GM23338 (cell line): Measurements from ENCODE around the gene ATG4A. TPM values are rescaled to one million over a fixed set of nuclear protein-coding genes. Genes with fewer than 3 reads are reported as not detected.

ENCODE experiments used
- ATAC-seq: fragments of 200-7000 bp; cut with Tn5 transposase; 3 replicates; pipeline ENCODE4 v1.9.1; 2020
- DNase-seq: peaks from one replicate; pipeline ENCODE4 v3.0.0-alpha.2; 2015; ENCODE audit warnings: low spot score
- H2AFZ ChIP-seq: fragments of 200-600 bp; sonication (generic); 2 replicates; pipeline ENCODE4 v1.8.0; 2016; ENCODE audit warnings: antibody characterized with exemption, mild to moderate bottlenecking, moderate library complexity
- H3F3A ChIP-seq: fragments of 200-600 bp; sonication (generic); replicated peaks from 2 replicates; pipeline ENCODE4 v1.8.0; 2017; ENCODE audit warnings: antibody characterized with exemption, mixed run types, low read depth
- H3K27ac ChIP-seq: fragments of 200-600 bp; sonication (generic); 2 replicates; pipeline ENCODE4 v1.6.1; 2016; ENCODE audit warnings: low read depth
- H3K27me3 ChIP-seq: fragments of 200-600 bp; sonication (generic); 2 replicates; pipeline ENCODE4 v1.8.0; 2016; ENCODE audit warnings: mild to moderate bottlenecking, mixed run types, moderate library complexity; ENCODE audit not compliant: insufficient read depth
- H3K36me3 ChIP-seq: fragments of 200-600 bp; sonication (generic); 2 replicates; pipeline ENCODE4 v1.8.0; 2016; ENCODE audit warnings: mild to moderate bottlenecking; ENCODE audit not compliant: insufficient read depth
- H3K4me1 ChIP-seq: fragments of 200-600 bp; sonication (generic); 2 replicates; pipeline ENCODE4 v1.8.0; 2016; ENCODE audit warnings: mild to moderate bottlenecking, moderate library complexity; ENCODE audit not compliant: insufficient read depth
- H3K4me2 ChIP-seq: fragments of 200-600 bp; sonication (generic); 2 replicates; pipeline ENCODE4 v1.7.1; 2017; ENCODE audit warnings: mixed run types
- H3K4me3 ChIP-seq: fragments of 200-600 bp; sonication (generic); 2 replicates; pipeline ENCODE4 v1.6.1; 2016; ENCODE audit warnings: mixed run types
- H3K79me2 ChIP-seq: fragments of 200-600 bp; sonication (generic); replicated peaks from 2 replicates; pipeline ENCODE4 v1.8.0; 2017; ENCODE audit warnings: mild to moderate bottlenecking; ENCODE audit not compliant: insufficient read depth
- H3K9me2 ChIP-seq: fragments of 200-600 bp; sonication (generic); 2 replicates; pipeline ENCODE4 v1.8.0; 2017; ENCODE audit not compliant: insufficient read depth
- H4K20me1 ChIP-seq: fragments of 200-600 bp; sonication (generic); replicated peaks from 2 replicates; pipeline ENCODE4 v1.8.0; 2017; ENCODE audit warnings: mild to moderate bottlenecking; ENCODE audit not compliant: insufficient read depth
- H3K27ac Mint-ChIP-seq: 2 replicates; pipeline ENCODE4 v1.8.0; 2020; ENCODE audit warnings: inconsistent platforms, mild to moderate bottlenecking, moderate library complexity, mixed read lengths
- H3K27me3 Mint-ChIP-seq: 3 replicates; pipeline ENCODE4 v1.8.0; 2022; ENCODE audit warnings: low read depth, mild to moderate bottlenecking, moderate library complexity, mixed read lengths, inconsistent platforms; ENCODE audit not compliant: insufficient read depth, poor library complexity
- H3K36me3 Mint-ChIP-seq: 3 replicates; pipeline ENCODE4 v1.8.0; 2021; ENCODE audit warnings: low read depth, mild to moderate bottlenecking, inconsistent platforms, moderate library complexity, mixed read lengths
- H3K4me1 Mint-ChIP-seq: 3 replicates; pipeline ENCODE4 v1.8.0; 2020; ENCODE audit warnings: mild to moderate bottlenecking, inconsistent platforms, mixed read lengths
- H3K4me3 Mint-ChIP-seq: 3 replicates; pipeline ENCODE4 v1.8.0; 2021; ENCODE audit warnings: moderate library complexity, mild to moderate bottlenecking, inconsistent platforms, mixed read lengths
- H3K9me3 Mint-ChIP-seq: 3 replicates; pipeline ENCODE4 v1.8.0; 2020; ENCODE audit warnings: moderate library complexity, mild to moderate bottlenecking, inconsistent platforms, mixed read lengths
- CREB1 ChIP-seq: fragments of 250-450 bp; sonication (Bioruptor Pico); IDR thresholded peaks from 2 replicates; pipeline ENCODE4 v1.5.0; 2020; ENCODE audit warnings: low read depth, mild to moderate bottlenecking, moderate library complexity
- EZH2phosphoT487 ChIP-seq: fragments of 200-600 bp; sonication (generic); IDR thresholded peaks from one replicate; pipeline ENCODE4 v1.8.1; 2018; ENCODE audit warnings: antibody characterized with exemption; ENCODE audit not compliant: unreplicated experiment
- JUNB ChIP-seq: IDR thresholded peaks from one replicate; pipeline ENCODE4 v1.6.1; 2016; ENCODE audit warnings: antibody characterized with exemption; ENCODE audit not compliant: unreplicated experiment
- NANOG ChIP-seq: IDR thresholded peaks from 2 replicates; pipeline ENCODE4 v1.6.1; 2016; ENCODE audit warnings: antibody characterized with exemption, borderline replicate concordance
- POLR2AphosphoS5 ChIP-seq: IDR thresholded peaks from 2 replicates; pipeline ENCODE4 v1.6.1; 2016; ENCODE audit warnings: antibody characterized with exemption, low read depth
- STAT1 ChIP-seq: IDR thresholded peaks from one replicate; pipeline ENCODE4 v1.6.1; 2016; ENCODE audit warnings: antibody characterized with exemption; ENCODE audit not compliant: unreplicated experiment
- ZNF114 ChIP-seq: fragments of 250-450 bp; sonication (Bioruptor Pico); IDR thresholded peaks from 2 replicates; pipeline ENCODE4 v1.5.0; 2020; ENCODE audit warnings: mild to moderate bottlenecking, moderate library complexity
- ZNF331 ChIP-seq: fragments of 250-450 bp; sonication (Bioruptor Pico); IDR thresholded peaks from 2 replicates; pipeline ENCODE4 v1.5.0; 2020; ENCODE audit warnings: low read depth, mild to moderate bottlenecking, moderate library complexity
- polyA plus RNA-seq: library from polyadenylated mRNA; unstranded; fragments of >200 nt; fragmentation: Nextera tagmentation; extraction: Ambion mirVana; gene quantifications from 2 replicates; pipeline ENCODE4 v1.2.1, GENCODE V29; 2016
- total RNA-seq: library from RNA; depleted of rRNA; stranded (reverse); fragments of >200 nt; shearing (Covaris generic); gene quantifications from 2 replicates; pipeline ENCODE4 v1.2.3, GENCODE V29; 2014
- TF ChIP-seq, protein P1 (sequence below): IDR thresholded peaks from 2 replicates; pipeline ENCODE4 v1.6.1; 2016; ENCODE audit warnings: antibody characterized with exemption
- TF ChIP-seq, protein P2 (sequence below), 2 experiments: fragments of 200-600 bp in 1 of 2; sonication (generic) in 1 of 2; conservative IDR thresholded peaks; 2 replicates each; pipeline versions ENCODE4 v1.5.1 to v1.6.1; 2016 to 2017; ENCODE audit warnings: antibody characterized with exemption in 2 of 2, low read depth in 2 of 2, mild to moderate bottlenecking in 2 of 2, moderate library complexity in 1 of 2
- TF ChIP-seq, protein P3 (sequence below): fragments of 250-450 bp; sonication (Bioruptor Pico); IDR thresholded peaks from 2 replicates; pipeline ENCODE4 v1.5.0; 2020; ENCODE audit warnings: mild to moderate bottlenecking, moderate library complexity
- TF ChIP-seq, protein P4 (sequence below): IDR thresholded peaks from one replicate; pipeline ENCODE4 v1.6.1; 2018; ENCODE audit warnings: antibody characterized with exemption; ENCODE audit not compliant: unreplicated experiment

ATG4A gene
- total and polyA plus RNA-seq, 2 experiments from 2014 or later = 2.1 to 2.8 TPM

DNA sequence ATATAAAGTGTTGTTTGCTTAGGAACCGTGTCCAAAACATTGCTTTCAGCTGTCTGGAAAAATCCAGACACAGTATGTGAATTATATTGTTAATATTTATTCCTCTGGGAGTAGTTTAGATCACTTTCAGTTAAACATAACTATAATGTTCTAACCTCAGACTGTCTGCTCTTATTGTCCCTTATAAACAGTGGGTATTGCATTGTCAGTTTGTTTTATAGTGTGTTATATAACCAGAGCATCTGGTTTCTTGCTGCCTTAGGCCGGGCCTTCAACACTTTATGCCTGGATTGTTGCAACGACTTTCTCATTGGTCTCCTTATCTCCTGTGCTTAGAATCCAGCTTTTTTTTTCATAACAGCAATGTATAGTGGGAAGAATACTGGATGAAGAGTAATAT lies 26.4 kb downstream of the ATG4A start (continued):
- TF ChIP-seq, protein P1, sequence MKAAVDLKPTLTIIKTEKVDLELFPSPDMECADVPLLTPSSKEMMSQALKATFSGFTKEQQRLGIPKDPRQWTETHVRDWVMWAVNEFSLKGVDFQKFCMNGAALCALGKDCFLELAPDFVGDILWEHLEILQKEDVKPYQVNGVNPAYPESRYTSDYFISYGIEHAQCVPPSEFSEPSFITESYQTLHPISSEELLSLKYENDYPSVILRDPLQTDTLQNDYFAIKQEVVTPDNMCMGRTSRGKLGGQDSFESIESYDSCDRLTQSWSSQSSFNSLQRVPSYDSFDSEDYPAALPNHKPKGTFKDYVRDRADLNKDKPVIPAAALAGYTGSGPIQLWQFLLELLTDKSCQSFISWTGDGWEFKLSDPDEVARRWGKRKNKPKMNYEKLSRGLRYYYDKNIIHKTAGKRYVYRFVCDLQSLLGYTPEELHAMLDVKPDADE = no peak
- TF ChIP-seq NANOG (no peak), POLR2AphosphoS5 (no peak)

DNA sequence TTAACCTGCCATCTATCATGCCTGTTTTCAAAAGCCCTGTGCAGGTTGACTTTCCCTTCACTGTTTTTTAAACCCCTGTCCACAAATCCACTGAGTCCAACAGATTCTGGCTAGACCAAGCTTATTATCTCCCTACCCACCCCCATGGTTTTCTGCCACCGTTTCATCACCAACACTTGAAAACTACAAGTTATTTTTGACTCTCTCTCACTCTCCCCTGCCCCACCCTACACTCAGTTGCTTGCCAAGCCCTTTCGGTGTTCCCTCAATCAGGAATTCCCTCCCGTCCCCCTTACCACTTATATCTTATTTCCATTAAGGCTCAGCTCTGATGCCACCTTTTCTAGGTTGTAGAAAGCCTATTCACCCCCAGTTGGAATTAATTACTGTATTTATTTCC lies 29.7 kb downstream of the ATG4A start:
- Histone ChIP-seq H3F3A (no peaks in the 10 kb centered on the region), H2AFZ (no peak overlapping the region), H3K4me3 (no peak overlapping the region), H3K27ac (no peak overlapping the region), H3K79me2 (no peaks in the 10 kb centered on the region), H3K27me3 (no peaks in the 10 kb centered on the region), H3K36me3 (no peaks in the 10 kb centered on the region), H3K4me1 (no peaks in the 10 kb centered on the region), H4K20me1 (no peaks in the 10 kb centered on the region), H3K9me2 (no peaks in the 10 kb centered on the region), H3K4me2 (no peak overlapping the region)
- DNase-seq = no peak
- ATAC-seq = no peak
- no peak overlapping the region for H3K27ac Mint-ChIP-seq
- H3K4me3 Mint-ChIP-seq = no peak overlapping the region
- no peaks in the 10 kb centered on the region for H3K36me3 Mint-ChIP-seq
- H3K4me1 Mint-ChIP-seq = peaks cover 10% of the 10 kb centered on the region
- H3K27me3 Mint-ChIP-seq = no peaks in the 10 kb centered on the region
- no peaks in the 10 kb centered on the region for H3K9me3 Mint-ChIP-seq
- TF ChIP-seq CREB1 (no peak), NANOG (no peak), STAT1 (no peak), EZH2phosphoT487 (no peak), POLR2AphosphoS5 (no peak), JUNB (no peak), ZNF114 (CRISPR knock-in tag) (no peak), ZNF331 (no peak)
- TF ChIP-seq, protein P2, sequence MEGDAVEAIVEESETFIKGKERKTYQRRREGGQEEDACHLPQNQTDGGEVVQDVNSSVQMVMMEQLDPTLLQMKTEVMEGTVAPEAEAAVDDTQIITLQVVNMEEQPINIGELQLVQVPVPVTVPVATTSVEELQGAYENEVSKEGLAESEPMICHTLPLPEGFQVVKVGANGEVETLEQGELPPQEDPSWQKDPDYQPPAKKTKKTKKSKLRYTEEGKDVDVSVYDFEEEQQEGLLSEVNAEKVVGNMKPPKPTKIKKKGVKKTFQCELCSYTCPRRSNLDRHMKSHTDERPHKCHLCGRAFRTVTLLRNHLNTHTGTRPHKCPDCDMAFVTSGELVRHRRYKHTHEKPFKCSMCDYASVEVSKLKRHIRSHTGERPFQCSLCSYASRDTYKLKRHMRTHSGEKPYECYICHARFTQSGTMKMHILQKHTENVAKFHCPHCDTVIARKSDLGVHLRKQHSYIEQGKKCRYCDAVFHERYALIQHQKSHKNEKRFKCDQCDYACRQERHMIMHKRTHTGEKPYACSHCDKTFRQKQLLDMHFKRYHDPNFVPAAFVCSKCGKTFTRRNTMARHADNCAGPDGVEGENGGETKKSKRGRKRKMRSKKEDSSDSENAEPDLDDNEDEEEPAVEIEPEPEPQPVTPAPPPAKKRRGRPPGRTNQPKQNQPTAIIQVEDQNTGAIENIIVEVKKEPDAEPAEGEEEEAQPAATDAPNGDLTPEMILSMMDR (conservative IDR thresholded peaks at IDR 0.05; ENCODE audit: low read depth in 2 of 2) = no peak
- TF ChIP-seq, protein P3, sequence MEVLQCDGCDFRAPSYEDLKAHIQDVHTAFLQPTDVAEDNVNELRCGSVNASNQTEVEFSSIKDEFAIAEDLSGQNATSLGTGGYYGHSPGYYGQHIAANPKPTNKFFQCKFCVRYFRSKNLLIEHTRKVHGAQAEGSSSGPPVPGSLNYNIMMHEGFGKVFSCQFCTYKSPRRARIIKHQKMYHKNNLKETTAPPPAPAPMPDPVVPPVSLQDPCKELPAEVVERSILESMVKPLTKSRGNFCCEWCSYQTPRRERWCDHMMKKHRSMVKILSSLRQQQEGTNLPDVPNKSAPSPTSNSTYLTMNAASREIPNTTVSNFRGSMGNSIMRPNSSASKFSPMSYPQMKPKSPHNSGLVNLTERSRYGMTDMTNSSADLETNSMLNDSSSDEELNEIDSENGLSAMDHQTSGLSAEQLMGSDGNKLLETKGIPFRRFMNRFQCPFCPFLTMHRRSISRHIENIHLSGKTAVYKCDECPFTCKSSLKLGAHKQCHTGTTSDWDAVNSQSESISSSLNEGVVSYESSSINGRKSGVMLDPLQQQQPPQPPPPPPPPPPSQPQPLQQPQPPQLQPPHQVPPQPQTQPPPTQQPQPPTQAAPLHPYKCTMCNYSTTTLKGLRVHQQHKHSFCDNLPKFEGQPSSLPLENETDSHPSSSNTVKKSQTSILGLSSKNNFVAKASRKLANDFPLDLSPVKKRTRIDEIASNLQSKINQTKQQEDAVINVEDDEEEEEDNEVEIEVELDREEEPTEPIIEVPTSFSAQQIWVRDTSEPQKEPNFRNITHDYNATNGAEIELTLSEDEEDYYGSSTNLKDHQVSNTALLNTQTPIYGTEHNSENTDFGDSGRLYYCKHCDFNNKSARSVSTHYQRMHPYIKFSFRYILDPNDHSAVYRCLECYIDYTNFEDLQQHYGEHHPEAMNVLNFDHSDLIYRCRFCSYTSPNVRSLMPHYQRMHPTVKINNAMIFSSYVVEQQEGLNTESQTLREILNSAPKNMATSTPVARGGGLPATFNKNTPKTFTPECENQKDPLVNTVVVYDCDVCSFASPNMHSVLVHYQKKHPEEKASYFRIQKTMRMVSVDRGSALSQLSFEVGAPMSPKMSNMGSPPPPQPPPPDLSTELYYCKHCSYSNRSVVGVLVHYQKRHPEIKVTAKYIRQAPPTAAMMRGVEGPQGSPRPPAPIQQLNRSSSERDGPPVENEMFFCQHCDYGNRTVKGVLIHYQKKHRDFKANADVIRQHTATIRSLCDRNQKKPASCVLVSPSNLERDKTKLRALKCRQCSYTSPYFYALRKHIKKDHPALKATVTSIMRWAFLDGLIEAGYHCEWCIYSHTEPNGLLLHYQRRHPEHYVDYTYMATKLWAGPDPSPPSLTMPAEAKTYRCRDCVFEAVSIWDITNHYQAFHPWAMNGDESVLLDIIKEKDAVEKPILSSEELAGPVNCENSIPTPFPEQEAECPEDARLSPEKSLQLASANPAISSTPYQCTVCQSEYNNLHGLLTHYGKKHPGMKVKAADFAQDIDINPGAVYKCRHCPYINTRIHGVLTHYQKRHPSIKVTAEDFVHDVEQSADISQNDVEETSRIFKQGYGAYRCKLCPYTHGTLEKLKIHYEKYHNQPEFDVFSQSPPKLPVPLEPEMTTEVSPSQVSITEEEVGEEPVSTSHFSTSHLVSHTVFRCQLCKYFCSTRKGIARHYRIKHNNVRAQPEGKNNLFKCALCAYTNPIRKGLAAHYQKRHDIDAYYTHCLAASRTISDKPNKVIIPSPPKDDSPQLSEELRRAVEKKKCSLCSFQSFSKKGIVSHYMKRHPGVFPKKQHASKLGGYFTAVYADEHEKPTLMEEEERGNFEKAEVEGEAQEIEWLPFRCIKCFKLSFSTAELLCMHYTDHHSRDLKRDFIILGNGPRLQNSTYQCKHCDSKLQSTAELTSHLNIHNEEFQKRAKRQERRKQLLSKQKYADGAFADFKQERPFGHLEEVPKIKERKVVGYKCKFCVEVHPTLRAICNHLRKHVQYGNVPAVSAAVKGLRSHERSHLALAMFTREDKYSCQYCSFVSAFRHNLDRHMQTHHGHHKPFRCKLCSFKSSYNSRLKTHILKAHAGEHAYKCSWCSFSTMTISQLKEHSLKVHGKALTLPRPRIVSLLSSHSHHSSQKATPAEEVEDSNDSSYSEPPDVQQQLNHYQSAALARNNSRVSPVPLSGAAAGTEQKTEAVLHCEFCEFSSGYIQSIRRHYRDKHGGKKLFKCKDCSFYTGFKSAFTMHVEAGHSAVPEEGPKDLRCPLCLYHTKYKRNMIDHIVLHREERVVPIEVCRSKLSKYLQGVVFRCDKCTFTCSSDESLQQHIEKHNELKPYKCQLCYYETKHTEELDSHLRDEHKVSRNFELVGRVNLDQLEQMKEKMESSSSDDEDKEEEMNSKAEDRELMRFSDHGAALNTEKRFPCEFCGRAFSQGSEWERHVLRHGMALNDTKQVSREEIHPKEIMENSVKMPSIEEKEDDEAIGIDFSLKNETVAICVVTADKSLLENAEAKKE (CRISPR knock-in tag) = no peak
- TF ChIP-seq, protein P4, sequence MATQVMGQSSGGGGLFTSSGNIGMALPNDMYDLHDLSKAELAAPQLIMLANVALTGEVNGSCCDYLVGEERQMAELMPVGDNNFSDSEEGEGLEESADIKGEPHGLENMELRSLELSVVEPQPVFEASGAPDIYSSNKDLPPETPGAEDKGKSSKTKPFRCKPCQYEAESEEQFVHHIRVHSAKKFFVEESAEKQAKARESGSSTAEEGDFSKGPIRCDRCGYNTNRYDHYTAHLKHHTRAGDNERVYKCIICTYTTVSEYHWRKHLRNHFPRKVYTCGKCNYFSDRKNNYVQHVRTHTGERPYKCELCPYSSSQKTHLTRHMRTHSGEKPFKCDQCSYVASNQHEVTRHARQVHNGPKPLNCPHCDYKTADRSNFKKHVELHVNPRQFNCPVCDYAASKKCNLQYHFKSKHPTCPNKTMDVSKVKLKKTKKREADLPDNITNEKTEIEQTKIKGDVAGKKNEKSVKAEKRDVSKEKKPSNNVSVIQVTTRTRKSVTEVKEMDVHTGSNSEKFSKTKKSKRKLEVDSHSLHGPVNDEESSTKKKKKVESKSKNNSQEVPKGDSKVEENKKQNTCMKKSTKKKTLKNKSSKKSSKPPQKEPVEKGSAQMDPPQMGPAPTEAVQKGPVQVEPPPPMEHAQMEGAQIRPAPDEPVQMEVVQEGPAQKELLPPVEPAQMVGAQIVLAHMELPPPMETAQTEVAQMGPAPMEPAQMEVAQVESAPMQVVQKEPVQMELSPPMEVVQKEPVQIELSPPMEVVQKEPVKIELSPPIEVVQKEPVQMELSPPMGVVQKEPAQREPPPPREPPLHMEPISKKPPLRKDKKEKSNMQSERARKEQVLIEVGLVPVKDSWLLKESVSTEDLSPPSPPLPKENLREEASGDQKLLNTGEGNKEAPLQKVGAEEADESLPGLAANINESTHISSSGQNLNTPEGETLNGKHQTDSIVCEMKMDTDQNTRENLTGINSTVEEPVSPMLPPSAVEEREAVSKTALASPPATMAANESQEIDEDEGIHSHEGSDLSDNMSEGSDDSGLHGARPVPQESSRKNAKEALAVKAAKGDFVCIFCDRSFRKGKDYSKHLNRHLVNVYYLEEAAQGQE = no peak
- TF ChIP-seq, protein P1 = no peak
